Mucosa of descending colon (tissue), 3 donors: ENCODE data around the gene GTSE1. TPM values are rescaled to one million over a fixed set of nuclear protein-coding genes. Genes with fewer than 3 reads are reported as not detected.

Source experiments
- ATAC-seq: fragments of 200-7000 bp; cut with Tn5 transposase; one replicate; pipeline ENCODE4 v1.9.1; 2020; ENCODE audit warnings: mild to moderate bottlenecking, moderate library complexity
- DNase-seq, 3 donors: peaks; one replicate each; pipeline ENCODE4 v3.0.0-alpha.2; 2020
- H3K36me3 ChIP-seq: fragments of 200-600 bp; one replicate; pipeline ENCODE4 v1.8.0; 2021; ENCODE audit warnings: low read depth, mild to moderate bottlenecking
- H3K4me1 ChIP-seq: fragments of 200-600 bp; one replicate; pipeline ENCODE4 v1.8.0; 2021; ENCODE audit warnings: low read depth, mild to moderate bottlenecking
- H3K4me3 ChIP-seq: fragments of 200-600 bp; one replicate; pipeline ENCODE4 v1.8.0; 2021; ENCODE audit warnings: mild to moderate bottlenecking
- H3K9me3 ChIP-seq: fragments of 200-600 bp; one replicate; pipeline ENCODE4 v1.8.0; 2021; ENCODE audit warnings: mild to moderate bottlenecking
- intact Hi-C, 2 donors: fragments of 100-400 bp; cut with DNase I in 1 of 2; cut with micrococcal nuclease in 1 of 2; formaldehyde crosslinking; loops; one replicate each; pipeline versions ENCODE4 v1.11.0 to v1.11.1; 2022; cut with DNase I, micrococcal nuclease
- total RNA-seq, 3 donors: library from RNA; stranded (reverse); fragmentation: NEBNext Ultra II Directional in 2 of 3; extraction: Animal tissue kit (Norgen Biotek cat#: 25700) in 2 of 3; gene quantifications; one replicate each; pipeline versions ENCODE4 v1.2.1 to v1.2.4, GENCODE V29; 2021 to 2023
- TF ChIP-seq, protein P1 (sequence below): fragments of 200-600 bp; IDR thresholded peaks from one replicate; pipeline ENCODE4 v1.8.0; 2022; ENCODE audit warnings: antibody characterized with exemption, mild to moderate bottlenecking
- donor health status: DM: no; HTN: no; CAD: no; lungs with moderate emphysema.
- donor health status: DM: no; HTN: no; CAD: no.
- donor health status: DM: no; HTN: yes; CAD: no.

GTSE1 gene
- total RNA-seq, 3 donors from 2014 or later = 1.6 to 10.9 (median 3.6) TPM

DNA sequence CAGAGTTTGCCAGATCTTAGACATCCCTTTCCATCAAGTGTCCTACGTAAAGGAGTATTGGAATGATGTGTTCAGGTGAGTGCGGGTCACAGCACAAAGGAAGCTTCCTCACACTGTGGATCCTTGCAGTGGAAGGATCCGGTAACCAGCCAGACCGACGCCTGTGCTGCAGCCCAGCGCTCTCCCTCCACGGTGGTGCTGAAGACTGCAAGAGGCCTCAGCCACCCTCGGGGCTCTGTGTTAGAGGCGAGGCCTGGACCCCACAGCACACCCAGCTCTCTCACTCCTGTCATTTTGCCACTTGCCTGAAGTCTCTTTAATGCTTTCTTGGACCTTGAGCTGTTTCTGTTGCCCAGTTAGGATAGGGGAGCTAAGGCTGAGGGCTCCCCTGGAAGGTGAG, 41.2 kb downstream of the GTSE1 start:
- ATAC-seq = no peak
- intact Hi-C loops = no loop called here
- TF ChIP-seq, protein P1, sequence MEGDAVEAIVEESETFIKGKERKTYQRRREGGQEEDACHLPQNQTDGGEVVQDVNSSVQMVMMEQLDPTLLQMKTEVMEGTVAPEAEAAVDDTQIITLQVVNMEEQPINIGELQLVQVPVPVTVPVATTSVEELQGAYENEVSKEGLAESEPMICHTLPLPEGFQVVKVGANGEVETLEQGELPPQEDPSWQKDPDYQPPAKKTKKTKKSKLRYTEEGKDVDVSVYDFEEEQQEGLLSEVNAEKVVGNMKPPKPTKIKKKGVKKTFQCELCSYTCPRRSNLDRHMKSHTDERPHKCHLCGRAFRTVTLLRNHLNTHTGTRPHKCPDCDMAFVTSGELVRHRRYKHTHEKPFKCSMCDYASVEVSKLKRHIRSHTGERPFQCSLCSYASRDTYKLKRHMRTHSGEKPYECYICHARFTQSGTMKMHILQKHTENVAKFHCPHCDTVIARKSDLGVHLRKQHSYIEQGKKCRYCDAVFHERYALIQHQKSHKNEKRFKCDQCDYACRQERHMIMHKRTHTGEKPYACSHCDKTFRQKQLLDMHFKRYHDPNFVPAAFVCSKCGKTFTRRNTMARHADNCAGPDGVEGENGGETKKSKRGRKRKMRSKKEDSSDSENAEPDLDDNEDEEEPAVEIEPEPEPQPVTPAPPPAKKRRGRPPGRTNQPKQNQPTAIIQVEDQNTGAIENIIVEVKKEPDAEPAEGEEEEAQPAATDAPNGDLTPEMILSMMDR = no peak
- H3K9me3 ChIP-seq = no peaks in the 10 kb centered on the region
- peaks cover 11% of the 10 kb centered on the region for H3K36me3 ChIP-seq
- no peak for DNase-seq
- peaks cover 8% of the 10 kb centered on the region for H3K4me1 ChIP-seq
- no peak overlapping the region for H3K4me3 ChIP-seq

DNA sequence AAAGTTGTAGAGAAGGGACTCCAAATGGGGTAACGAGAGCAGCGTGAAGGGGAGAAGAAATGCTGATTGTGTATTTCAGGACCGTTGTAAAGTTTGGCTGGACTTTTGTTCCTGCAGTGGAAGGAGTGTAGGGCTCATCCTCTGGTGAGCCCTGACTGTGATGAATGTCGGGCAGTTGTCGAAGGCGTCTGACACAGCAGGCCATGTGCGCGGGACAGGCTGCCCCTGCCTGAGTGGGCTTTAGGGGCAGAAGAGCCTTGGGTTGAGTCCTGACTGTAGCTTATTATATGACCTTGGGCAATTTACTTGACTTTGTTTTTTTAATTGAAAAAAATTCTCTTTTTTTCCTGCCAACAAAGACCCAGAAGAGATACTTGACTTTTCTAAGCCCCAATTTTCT, 42.0 kb downstream of the GTSE1 start:
- H3K4me3 ChIP-seq = no peak overlapping the region
- H3K4me1 ChIP-seq = peaks cover 8% of the 10 kb centered on the region
- DNase-seq (no peak), ATAC-seq (no peak)
- H3K36me3 ChIP-seq = peaks cover 11% of the 10 kb centered on the region
- no peaks in the 10 kb centered on the region for H3K9me3 ChIP-seq
- TF ChIP-seq, protein P1 = no peak
- intact Hi-C loops = no loop called here

DNA sequence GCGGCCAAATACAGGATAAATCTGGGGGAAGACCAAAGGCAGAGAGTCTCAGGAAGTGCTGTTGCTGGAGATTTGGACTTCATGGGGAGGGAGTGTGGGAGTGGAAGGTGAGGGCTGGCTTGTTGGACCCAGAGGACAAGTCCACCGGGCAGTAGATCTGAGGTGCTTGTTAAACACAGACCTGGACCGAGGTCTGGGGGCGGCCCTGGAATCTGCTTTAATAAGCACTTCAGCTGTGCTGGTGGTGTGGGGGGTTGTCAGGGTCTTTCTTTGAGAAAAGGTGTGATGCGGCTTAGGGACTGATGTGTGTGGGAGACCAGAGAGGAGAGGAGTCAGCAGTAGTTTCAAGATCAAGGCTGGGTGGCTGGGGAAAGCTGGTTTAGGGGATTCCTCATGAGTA, 43.3 kb downstream of the GTSE1 start:
- peaks cover 8% of the 10 kb centered on the region for H3K4me1 ChIP-seq
- intact Hi-C loops = no loop called here
- DNase-seq (no peak), ATAC-seq (no peak)
- H3K4me3 ChIP-seq = no peak overlapping the region
- no peaks in the 10 kb centered on the region for H3K9me3 ChIP-seq
- TF ChIP-seq, protein P1 = no peak
- peaks cover 11% of the 10 kb centered on the region for H3K36me3 ChIP-seq

DNA sequence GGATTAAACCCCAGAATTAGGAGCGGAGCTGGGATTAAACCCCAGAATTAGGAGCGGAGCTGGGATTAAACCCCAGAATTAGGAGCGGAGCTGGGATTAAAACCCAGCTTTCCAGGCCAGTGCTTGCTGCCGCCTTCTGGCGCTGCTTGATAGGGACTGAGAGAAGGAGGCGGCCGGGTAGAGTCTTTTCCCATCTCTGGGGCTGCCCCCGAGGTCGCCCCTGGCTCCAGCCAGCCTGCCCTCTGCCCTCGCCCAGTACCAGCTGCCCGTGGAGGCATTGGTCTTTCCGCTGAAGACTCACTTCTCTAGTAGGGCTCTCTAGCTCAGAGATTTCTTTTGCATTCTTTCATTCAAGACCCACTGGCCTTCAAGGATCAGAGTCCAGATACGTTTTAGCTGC, 44.0 kb downstream of the GTSE1 start:
- DNase-seq (no peak), ATAC-seq (no peak)
- Histone ChIP-seq H3K9me3 (no peaks in the 10 kb centered on the region), H3K4me1 (peaks cover 8% of the 10 kb centered on the region), H3K4me3 (no peak overlapping the region), H3K36me3 (peaks cover 11% of the 10 kb centered on the region)
- intact Hi-C loops = no loop called here
- TF ChIP-seq, protein P1 = no peak

DNA sequence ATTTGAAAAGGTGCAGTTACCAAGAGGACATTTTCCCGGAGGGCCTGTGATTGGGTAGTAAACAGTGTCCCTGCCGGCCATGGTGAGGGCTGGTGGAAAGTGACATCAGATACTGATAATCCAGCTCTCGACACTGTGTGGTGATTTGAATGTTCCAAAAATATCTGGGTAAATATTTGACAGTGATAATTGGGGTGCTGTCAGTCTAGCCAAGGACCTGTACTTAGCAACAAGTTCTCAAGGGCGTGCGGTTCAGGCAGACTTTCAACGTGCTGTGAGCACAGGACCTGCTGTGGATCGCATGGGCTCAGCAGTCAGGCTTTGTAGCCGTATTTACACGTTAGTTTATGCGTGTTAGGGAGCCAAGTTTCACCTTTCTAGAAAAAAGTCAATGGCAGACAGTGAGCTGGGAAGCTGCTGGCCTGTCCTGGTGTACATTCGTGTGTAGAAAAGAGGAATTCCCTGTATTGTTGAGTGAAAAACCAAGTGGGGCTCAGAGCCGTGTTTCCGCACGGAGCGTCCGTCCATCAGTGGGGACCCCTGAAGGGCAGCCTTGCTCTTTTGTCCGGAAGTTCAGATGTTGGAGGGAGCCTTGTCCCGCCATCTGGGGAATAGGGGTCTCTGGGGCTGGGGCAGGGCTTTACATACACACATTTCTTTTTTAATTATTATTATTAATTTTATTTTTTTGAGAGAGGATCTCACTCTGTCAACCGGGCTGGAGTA, 50.2 kb downstream of the GTSE1 start:
- no peak for ATAC-seq
- no peaks in the 10 kb centered on the region for H3K36me3 ChIP-seq

More for the DNA sequence above, 50.2 kb downstream of the GTSE1 start:
- Histone ChIP-seq H3K9me3 (no peaks in the 10 kb centered on the region), H3K4me1 (no peaks in the 10 kb centered on the region), H3K4me3 (no peak overlapping the region)
- intact Hi-C loops = no loop called here
- TF ChIP-seq, protein P1 = no peak
- no peak for DNase-seq
